HG03097 (cell line): ENCODE results near the gene MYOM1.

Source experiments
- ATAC-seq: cut with Tn5 transposase; IDR thresholded peaks from one replicate; pipeline ENCODE4 v1.9.1; 2021; ENCODE audit not compliant: unreplicated experiment, low FRiP score

MYOM1 gene

DNA sequence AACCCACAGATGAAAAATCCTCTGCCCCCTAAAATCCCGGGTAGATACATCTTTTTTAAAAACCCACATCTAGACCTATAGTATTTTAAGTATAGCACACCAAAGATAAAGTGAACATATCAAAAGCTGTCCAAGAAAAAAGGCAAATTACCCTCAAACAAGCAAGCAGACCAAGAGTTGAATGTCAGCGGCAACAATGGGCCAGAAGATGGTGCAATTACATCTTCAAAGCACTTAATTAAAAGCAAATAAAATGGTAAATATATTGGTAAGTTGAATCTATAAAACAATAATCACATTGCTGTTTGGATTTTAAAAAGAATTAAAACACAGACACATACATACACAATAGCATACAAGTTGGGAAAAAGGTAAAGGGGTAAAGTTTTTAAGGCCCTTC is 98.5 kb downstream of the MYOM1 start:
- no peak for ATAC-seq

DNA sequence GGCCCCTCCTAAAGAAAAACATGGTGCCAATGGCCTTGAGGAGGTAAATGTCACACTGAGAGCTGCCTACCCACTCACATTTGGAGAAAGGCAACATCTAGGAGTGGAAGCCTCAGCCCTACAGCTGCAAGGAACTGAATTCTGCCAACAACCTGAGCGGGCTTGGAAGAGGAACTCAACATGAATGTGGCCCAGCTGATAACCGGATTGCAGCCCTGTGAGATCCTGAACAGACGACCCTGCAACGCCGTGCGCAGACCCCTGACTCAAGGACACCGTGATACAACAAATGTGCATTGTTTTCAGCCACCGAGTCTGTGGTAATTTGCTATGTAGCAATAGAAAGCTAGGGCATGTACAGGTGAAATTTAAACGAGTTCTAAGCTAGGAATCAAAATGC is 99.4 kb downstream of the MYOM1 start:
- ATAC-seq: no peak

DNA sequence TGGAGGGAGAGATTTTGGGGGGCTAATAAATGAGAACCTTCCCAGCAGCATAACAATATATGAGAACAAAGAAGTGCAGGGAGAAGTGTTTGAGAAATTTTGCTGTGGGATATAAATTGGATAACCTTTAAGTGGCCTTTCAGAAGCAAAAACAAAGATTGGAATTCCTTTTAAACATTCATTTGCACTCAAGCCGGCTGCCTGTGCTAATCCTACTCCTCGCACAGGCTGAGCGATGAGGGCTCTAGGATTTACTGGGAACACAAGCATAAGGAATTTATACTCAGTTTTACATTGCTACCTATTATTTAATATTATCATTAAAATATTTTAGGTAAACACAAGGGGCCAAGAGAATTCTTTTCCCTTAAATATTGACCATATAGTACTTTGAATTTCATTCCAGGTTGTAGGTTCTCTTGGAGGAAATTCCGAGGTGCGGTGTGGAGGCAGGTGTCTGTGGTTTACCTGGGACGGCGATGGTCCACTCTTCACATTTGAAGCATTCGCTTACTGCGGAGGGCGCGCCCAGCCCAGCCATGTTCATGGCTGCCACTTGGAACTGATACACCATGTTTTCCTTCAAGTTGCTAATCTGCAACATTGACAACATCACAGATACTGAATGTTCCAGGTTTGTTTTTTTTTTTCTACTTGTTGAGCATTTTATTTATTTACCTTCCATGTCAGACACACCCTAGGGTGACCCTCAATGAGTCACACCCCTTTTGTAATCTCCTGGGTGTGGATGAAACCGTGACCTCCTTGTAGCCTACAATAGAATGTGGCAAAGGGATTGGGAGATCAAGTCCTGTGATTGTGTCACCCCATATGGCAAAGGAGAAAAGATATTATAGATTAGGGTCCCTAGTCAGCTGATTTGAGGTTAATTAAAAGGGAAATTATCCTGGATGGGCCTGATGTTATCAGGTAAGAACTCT is 100.1 kb downstream of the MYOM1 start:
- no peak for ATAC-seq

DNA sequence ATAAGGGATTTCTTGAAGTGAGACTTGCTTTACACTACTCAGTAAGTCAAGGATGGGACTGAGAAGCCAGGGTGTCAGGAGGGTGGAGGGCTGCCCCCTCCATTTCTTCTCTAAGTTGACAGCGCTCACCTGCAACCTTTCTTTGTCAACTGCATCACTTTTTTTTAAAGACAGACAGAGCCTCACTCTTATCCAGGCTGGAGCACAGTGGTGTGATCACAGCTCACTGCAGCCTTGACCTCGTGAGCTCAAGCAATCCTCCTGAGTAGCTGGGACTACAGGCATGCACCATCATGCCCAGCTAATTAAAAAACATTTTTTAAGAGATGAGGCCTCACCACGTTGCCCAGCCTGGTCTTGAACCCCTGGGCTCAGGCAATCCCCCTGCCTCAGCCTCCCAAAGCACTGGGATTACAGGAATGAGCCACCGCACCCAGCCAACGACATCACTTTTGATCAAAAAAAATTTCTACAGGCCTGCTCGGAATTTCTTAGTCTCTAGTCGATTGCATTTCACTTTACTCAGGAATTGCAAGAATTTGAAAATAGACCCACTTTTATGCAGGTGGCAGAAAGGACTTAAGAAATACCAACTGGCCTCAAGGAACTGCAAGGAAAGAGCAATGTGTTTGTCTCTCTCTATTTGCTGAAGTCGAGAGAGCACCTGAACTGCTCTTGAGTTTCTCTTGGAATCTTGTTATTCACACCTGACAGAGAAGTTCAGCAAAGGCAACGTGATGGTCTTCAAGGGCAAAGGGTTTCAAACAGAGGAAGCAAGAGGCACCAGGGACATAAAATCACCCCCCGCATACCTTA is 101.4 kb downstream of the MYOM1 start:
- no peak for ATAC-seq

GRCh38 chr18:3117493-3118192 is 102.1 kb downstream of the MYOM1 start:
- ATAC-seq: no peak

DNA sequence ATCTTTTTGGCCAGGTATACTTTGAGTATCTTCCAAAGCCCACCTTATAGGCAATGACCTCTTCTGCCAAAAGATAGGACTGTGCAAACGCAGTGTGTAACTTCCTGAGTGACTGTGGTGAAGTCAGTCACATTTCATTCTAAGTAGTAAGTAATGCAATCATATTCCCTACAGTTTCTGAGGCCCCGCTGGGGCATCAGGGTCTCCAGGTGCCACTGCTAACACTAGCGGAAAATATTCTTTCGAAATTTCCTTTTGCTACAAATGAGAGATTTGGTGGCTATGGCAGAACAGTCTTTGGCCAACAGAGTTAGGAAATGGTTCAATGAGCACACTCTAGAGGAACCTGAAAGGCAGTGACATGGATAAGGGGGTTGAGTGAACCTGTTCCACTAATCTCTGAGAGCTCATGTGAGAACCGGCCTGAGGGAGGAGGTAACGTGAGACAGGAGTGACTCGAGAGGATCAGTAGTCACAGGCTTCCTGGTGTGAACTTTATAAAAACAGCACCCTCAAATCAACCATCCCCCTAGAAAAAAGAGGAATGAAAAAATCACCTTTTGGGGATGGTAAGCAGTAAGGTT is 104.2 kb downstream of the MYOM1 start:
- ATAC-seq: no peak

DNA sequence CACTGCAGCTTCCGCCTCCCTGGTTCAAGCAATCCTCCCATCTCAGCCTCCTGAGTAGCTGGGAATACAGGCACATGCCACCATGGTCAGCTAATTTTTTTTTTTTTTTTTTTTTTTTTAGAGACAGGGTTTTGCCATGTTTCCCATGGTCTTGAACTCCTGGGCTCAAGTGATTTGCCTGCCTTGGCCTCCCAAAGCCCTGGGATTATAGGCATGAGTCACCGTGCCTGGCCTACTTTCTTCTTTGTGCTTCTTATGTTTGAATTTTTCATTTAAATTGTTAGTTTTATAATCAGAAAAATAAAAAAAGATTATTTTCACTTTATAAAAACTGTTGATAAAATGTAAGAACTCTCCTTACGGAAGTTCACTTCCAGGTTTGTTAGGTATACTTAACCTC is 105.3 kb downstream of the MYOM1 start:
- ATAC-seq: no peak

DNA sequence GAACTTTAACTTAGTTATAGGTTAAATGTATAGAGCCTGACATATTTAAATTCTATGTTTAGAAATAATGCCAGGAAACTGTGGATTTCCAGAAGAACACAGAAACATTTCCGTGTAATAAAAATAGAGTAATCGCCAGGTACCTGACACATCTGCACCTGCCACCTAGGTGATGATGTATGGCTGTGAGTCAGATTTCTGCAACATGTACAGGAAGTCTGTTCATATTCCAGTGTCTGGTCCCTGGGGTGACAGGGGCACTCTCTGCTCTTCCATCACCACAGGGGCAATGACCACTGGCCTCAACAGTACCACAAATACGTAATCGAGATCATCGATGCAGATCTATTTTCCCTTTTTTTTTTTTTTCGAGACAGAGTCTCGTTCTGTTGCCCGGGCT is 105.7 kb downstream of the MYOM1 start:
- ATAC-seq: no peak

GRCh38 chr18:3111523-3112240 is 108.1 kb downstream of the MYOM1 start:
- no peak for ATAC-seq

GRCh38 chr18:3110034-3110752 is 109.6 kb downstream of the MYOM1 start:
- ATAC-seq: no peak

DNA sequence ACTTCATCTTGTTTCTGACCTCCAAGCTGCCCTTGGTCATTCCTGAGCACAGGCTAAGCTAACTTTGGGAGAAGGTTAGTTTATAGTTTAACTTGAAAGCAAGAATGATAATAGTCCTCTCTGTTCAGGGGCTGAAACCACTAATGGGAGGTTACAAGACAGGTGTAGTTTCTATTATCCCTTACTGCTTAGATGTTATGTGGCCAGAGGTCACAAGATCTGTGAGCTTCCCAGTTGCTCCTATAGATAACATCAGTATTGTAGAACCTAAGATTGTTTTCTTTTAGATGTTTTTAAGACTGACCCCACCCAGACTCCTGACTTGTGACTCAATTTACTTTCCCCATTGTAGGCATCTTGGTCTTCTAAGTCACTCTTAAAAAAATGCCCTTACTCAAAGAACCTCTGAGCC is 112.0 kb downstream of the MYOM1 start:
- ATAC-seq: no peak

DNA sequence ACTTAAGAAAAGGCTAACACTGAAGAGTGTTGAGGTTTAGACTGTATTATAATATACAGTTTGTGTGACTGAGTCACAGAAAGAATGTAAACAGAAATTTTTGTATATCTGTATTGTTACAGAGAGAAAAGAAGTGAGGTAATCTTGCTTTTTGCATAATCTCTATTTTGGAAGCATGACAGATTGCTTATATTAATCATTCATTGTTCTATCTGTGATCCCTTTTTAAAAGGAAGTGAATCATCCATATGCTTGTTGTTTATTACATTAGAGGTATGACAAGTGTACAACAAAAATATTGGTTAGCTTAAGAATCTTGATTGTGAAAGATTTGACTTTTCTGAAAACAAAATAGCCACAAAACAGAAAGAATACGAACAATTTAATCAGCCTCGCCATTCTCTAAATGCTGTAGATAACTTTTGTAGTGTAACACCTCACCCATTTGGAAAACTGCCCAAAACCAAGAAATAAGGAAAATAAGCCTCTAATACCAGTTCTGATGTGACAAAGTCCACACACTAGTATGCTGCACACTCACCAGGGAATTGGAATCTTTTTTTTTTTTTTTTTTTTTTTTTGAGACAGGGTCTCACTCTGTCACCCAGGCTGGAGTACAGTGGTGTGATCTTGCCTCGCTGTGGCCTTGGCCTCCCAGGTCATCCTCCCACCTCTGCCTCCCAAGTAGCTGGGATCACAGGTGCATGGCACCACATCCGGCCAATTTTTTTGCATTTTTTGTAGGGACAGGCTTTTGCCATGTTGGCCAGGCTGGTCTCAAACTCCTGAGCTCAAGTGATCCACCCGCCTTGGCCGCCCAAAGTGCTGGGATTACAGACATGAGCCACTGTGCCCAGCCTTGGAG is 115.3 kb downstream of the MYOM1 start:
- ATAC-seq: no peak

GRCh38 chr18:3103576-3103975 is 116.2 kb downstream of the MYOM1 start:
- no peak for ATAC-seq

DNA sequence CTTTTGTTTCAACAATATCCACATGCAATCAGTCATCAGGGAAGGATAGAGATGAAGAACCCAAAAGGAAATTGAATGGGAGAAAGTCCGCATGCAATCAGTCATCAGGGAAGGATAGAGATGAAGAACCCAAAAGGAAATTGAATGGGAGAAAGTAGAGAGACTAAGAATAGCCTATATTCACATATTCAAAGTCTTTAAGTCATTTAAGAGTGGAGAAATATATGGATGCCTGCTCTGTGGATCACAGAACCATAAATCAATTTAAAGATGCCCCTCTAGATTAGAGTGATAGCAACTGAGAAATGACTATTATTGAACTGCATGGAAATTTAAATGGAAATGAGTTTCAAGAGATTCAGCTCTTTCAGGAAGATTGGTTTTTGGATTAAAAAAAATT is 116.8 kb downstream of the MYOM1 start:
- no peak for ATAC-seq

DNA sequence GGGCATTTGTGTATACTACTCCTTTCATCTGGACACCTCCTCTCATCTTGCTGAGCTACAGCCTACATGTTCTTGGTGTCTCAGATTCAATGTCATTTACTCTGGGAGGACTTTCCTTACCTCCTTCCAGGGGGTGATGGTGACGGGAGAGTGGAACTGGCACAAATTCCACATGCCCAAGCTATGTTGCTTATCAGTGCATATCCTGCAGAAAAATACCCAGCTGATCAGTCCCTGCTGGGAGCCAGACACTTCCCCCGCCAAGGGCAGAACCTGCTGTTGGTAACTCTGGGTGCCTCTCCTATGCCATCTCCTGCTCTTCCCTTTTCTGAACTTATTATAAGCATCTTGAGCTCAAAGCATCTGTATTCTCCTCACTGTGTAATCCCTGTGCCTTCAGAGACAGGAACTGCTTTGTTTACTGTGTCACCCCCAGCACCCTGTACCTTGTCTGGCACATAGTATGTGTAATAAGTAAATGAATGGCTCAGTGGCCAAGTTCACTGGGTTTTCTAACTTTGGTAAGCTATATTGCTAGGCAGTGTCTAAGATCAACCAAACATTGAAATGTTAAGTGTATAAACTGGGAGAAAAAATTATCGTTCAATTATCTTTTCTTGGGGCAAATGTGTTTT is 119.2 kb downstream of the MYOM1 start:
- ATAC-seq: no peak

DNA sequence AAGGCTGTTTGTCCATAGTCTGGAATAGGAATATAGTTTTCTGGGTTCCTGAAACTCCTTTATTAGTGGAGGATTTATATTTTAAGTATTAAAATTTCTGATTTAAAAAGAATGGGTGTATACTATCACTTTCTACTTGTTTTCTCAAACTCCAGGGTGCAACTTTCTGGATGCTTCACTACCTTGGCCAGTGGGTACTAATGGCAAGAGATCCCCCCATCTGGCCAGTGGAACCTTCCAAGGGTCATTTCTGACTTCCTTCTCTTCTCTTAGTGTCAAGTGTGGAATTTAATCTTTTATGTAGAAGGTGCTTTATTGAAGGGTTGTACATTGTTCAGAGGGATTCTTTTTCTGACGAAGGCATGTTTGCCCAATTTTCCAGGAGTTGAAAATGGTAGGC is 120.4 kb downstream of the MYOM1 start:
- ATAC-seq: no peak

- ATAC-seq: no peak
Observed at GRCh38 chr18:3097082-3097481, 122.7 kb downstream of the MYOM1 start.

- no peak for ATAC-seq
Observed at GRCh38 chr18:3095921-3096320, 123.8 kb downstream of the MYOM1 start.
